GM10248 (cell line): ENCODE results near the gene LRRC8B.

Experiments used
- CTCF ChIA-PET: fragments of 300-600 bp; sonication (Branson Sonifier 250); formaldehyde crosslinking; extraction: SDS; loops from one replicate; lab custom pipeline; 2021; ENCODE audit warnings: antibody characterized with exemption; lab: Yijun Ruan, JAX
- POLR2A ChIA-PET: fragments of 350-650 bp; sonication (Branson Sonifier 250); formaldehyde crosslinking; extraction: SDS; loops from one replicate; lab custom pipeline; 2020; ENCODE audit warnings: antibody characterized with exemption; lab: Yijun Ruan, JAX
- DNase-seq: peaks from one replicate; pipeline ENCODE4 v3.0.0; 2012; ENCODE audit errors: extremely low spot score
- CTCF ChIP-seq: IDR thresholded peaks from 2 replicates; pipeline ENCODE4 v1.5.1; 2012; ENCODE audit warnings: mild to moderate bottlenecking, low read depth; ENCODE audit errors: extremely low read depth, missing control alignments, control extremely low read depth

Gene LRRC8B

GRCh38 chr1:89633248-89633799, 108.7 kb downstream of the LRRC8B start:
- POLR2A ChIA-PET: no interaction called here
- CTCF ChIA-PET: interaction anchor here (0.7 to 10.3 kb wide), 9 partner anchors 11 to 149 kb away, joined by 3 to 105 read pairs (median 4); no protein-coding TSS in a partner anchor
- peak; percentile 53 for DNase-seq
- no peak for TF ChIP-seq CTCF

- POLR2A ChIA-PET: no interaction called here
- TF ChIP-seq CTCF: no peak
- peak; percentile 19 for DNase-seq
- CTCF ChIA-PET: interaction anchor here (0.9 to 10.3 kb wide), 6 partner anchors 20 to 148 kb away, joined by 3 to 105 read pairs (median 3); no protein-coding TSS in a partner anchor
These were observed 109.4 kb downstream of the LRRC8B start for GRCh38 chr1:89633800-89634625.

DNA sequence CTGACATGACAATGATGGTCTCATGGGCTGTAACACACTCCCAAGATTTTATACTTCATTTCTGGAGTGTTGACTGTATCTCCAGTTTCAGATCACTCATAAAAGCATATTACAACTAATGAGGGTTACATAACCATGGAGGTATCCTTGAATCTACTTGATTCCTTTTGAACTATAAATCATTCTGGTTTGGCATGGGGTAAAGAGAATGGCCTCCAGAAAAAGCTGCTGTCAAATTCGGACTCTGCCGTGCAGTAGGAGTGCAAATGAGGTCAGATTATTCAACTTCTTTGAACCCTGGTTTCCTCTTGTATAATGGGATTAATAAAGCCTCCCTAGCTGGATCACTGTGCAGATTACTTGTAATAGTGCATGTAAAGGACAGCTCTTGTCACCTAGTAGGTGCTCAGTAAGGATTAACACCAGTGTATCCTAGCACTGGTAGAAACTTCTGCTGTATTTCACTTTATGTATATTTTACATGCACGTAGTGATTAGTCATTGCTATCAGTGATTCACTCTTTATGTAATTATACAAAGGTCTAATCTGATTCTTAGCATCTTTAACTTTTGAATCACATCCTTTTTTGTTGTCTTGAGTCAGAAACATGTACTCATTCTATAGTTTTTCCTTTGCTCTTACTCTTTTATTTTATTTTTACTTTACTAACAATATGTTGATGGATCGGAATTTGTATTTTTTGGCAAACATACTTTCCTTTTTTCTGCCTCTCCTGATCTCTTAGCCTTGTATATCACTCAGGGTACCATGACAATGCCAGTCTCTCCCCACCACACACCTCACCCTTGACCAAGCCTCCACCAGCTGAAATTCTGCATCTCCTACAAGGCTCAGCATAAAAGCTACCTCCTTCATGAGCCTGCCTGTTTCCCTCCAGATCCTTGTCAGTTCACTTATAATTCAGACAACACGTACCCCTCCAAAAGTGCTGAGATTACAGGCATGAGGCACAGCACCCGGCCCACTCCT, 111.5 kb downstream of the LRRC8B start:
- ChIA-PET CTCF (interaction anchor here (0.8 to 10.3 kb wide), 9 partner anchors 9 to 128 kb away, joined by 3 to 105 read pairs (median 5); no protein-coding TSS in a partner anchor), POLR2A (no interaction called here)
- no peak for TF ChIP-seq CTCF
- DNase-seq: no peak

- TF ChIP-seq CTCF: no peak
These were observed 112.9 kb downstream of the LRRC8B start for GRCh38 chr1:89637496-89637895.

GRCh38 chr1:89640440-89640839, 115.8 kb downstream of the LRRC8B start:
- no peak for TF ChIP-seq CTCF
- no peak for DNase-seq
- POLR2A ChIA-PET: no interaction called here
- CTCF ChIA-PET: interaction anchor here (1.5 to 2.1 kb wide), 3 partner anchors 8 to 123 kb away, joined by 5 to 7 read pairs (median 6); no protein-coding TSS in a partner anchor

More at GRCh38 chr1:89637496-89637895, 112.9 kb downstream of the LRRC8B start:
- POLR2A ChIA-PET: no interaction called here
- DNase-seq: no peak
- CTCF ChIA-PET: interaction anchor here (1.3 to 1.9 kb wide), 5 partner anchors 10 to 167 kb away, joined by 3 to 9 read pairs (median 4); no protein-coding TSS in a partner anchor
